Measurements from ENCODE around the gene TMEM178B.

Gene TMEM178B

DNA sequence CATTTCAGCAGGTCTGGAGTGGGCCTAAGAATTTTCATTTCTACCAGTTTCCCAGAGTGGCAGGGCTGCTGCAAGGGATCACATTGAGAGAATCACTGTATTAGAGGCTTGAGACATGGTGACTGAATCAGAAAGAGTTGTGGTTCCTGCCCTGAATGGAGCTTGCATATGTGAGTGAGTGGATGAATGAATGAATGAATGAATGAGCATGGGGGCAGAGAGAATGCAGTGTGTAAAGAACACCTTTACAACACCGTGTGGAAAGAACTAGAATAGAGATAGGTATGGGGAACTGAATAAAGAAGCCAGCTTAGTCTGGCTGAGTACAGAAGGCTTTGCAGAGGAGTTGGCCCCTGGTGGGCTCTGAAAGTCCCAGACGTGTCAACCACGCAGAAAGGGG is 334.6 kb downstream of the TMEM178B start:
- TF ChIP-seq POLR2A (IDR thresholded peaks at IDR 0.05; ENCODE audit: low read length) (no peak), GATA1 (IDR thresholded peaks at IDR 0.05; ENCODE audit: low read depth, low read length) (no peak)
- no peak for DNase-seq

GRCh38 chr7:141409219-141409618 is 335.4 kb downstream of the TMEM178B start:
- TF ChIP-seq GATA1 (IDR thresholded peaks at IDR 0.05; ENCODE audit: low read depth, low read length) (no peak), POLR2A (IDR thresholded peaks at IDR 0.05; ENCODE audit: low read length) (no peak)

DNA sequence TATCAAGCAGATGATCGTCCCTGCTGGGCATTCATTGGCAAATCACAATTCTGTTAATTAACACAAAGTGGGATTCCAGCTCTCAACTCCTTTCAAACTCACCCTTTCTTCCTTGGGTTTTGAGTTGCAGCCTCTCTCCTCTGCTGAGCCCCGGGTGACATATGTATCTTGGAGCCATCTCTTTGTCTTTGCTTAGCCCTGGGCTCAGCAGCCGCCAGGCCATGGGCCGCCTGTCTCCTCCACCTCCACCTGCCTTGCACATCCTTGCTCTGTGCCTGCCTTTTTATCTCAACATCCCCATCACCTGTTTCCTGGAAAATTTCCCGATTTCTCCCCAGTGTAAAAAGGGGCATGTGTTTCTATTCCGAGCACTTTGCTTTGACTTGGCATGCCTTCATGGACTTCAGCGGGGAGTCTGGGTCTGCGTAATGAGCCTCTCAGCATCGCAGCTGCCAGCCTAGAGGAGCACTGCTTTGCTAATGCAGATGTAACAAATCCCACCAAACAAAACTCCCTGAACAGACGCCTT is 336.0 kb downstream of the TMEM178B start:
- TF ChIP-seq GATA1 (IDR thresholded peaks at IDR 0.05; ENCODE audit: low read depth, low read length) (no peak), POLR2A (IDR thresholded peaks at IDR 0.05; ENCODE audit: low read length) (no peak)
- DNase-seq: no peak

More at GRCh38 chr7:141409219-141409618, 335.4 kb downstream of the TMEM178B start:
- DNase-seq: no peak

- no peak for DNase-seq
- no peak for TF ChIP-seq POLR2A (IDR thresholded peaks at IDR 0.05; ENCODE audit: low read length)
- no peak for TF ChIP-seq GATA1 (IDR thresholded peaks at IDR 0.05; ENCODE audit: low read depth, low read length)
Measured at GRCh38 chr7:141410353-141411000, 336.6 kb downstream of the TMEM178B start.

DNA sequence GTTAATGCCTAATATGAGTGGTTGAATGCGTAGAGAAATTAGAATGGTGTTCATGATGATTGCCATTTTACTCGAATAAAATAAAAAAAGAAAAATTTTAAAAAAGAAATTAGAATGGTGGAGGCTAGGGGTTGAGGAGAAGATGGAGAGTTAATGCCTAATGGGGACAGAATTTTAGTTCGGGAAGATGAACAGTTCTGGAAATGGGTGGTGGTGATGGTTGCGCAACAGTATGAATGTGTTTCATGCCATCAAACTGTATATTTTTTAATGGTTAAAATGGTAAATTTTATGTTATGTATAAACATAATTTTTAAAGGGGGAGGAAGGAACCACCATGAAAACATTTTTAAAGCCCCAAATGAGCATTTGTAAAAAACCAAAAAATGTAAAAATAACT is 337.3 kb downstream of the TMEM178B start:
- TF ChIP-seq POLR2A (IDR thresholded peaks at IDR 0.05; ENCODE audit: low read length) (no peak), GATA1 (IDR thresholded peaks at IDR 0.05; ENCODE audit: low read depth, low read length) (no peak)
- DNase-seq: no peak

DNA sequence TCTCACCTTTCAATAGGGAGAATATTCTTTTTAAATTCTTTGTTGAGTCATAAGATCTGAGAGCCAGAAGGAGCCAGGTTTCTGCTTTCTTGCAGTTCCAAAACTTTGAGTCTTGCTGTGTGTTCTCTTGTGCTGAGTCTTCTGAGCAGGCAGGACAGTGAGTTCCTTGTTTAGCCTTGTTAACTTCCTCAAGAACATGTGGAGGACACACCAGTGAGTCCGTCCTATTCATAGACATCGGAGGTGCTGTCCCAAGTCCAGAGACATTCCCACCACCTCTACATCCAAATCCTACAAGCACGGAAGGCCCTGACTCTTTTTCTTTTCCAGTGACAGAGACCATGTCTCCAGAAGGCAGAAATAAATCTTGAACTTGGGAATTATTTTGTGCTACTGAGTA is 342.1 kb downstream of the TMEM178B start:
- no peak for TF ChIP-seq GATA1 (IDR thresholded peaks at IDR 0.05; ENCODE audit: low read depth, low read length)
- no peak for TF ChIP-seq POLR2A (IDR thresholded peaks at IDR 0.05; ENCODE audit: low read length)
- DNase-seq: no peak

GRCh38 chr7:141416650-141417270 is 342.9 kb downstream of the TMEM178B start:
- TF ChIP-seq POLR2A (IDR thresholded peaks at IDR 0.05; ENCODE audit: low read length) (no peak), GATA1 (IDR thresholded peaks at IDR 0.05; ENCODE audit: low read depth, low read length) (no peak)
- no peak for DNase-seq

- no peak for DNase-seq
- no peak for TF ChIP-seq POLR2A (IDR thresholded peaks at IDR 0.05; ENCODE audit: low read length)
Measured at GRCh38 chr7:141417506-141417905, 343.6 kb downstream of the TMEM178B start.

DNA sequence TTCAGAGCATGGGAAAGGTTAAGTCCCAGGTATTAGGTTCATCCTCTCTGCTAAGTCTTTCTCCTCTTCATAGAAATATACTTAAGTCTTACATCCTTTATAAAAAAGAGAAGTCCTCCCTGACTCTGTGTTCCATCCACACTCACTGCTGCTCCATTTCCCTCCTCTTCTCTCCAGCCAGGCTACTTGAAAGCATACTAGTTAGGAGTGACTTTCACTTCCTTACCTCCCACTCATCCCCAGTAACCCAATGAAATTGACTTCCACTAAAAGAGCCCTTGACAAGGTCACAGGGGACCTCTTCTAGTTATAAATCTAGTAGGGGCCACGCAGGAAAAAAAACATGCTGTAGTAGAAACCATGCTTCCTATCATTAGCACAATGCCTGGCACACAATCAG is 344.2 kb downstream of the TMEM178B start:
- DNase-seq: no peak
- TF ChIP-seq GATA1 (IDR thresholded peaks at IDR 0.05; ENCODE audit: low read depth, low read length): no peak
- TF ChIP-seq POLR2A (IDR thresholded peaks at IDR 0.05; ENCODE audit: low read length): no peak

- TF ChIP-seq GATA1 (IDR thresholded peaks at IDR 0.05; ENCODE audit: low read depth, low read length): no peak
- TF ChIP-seq POLR2A (IDR thresholded peaks at IDR 0.05; ENCODE audit: low read length): no peak
- DNase-seq: no peak
Measured at GRCh38 chr7:141421306-141421705, 347.4 kb downstream of the TMEM178B start.

- DNase-seq: no peak
- no peak for TF ChIP-seq GATA1 (IDR thresholded peaks at IDR 0.05; ENCODE audit: low read depth, low read length)
- no peak for TF ChIP-seq POLR2A (IDR thresholded peaks at IDR 0.05; ENCODE audit: low read length)
Measured at GRCh38 chr7:141427134-141427533, 353.3 kb downstream of the TMEM178B start.

- TF ChIP-seq POLR2A (IDR thresholded peaks at IDR 0.05; ENCODE audit: low read length): no peak
- TF ChIP-seq GATA1 (IDR thresholded peaks at IDR 0.05; ENCODE audit: low read depth, low read length): no peak
- no peak for DNase-seq
Measured at GRCh38 chr7:141430455-141431139, 356.7 kb downstream of the TMEM178B start.

DNA sequence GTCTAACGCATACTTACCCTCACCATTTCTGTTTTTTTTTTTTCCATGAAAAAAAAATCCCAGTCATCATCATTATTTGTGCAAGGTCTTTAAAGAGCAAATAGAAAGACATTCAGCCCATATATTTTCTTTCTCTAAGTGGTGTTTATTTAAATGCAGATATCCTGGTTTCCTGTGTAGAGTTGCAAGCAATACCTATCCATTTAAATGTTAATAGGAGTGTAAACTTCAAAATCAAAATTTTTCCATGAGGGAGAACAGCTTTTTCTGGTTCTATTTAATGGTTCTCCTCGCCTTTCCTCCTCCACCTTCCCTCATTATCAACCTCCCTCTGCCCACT is 357.2 kb downstream of the TMEM178B start:
- no peak for DNase-seq
- TF ChIP-seq GATA1 (IDR thresholded peaks at IDR 0.05; ENCODE audit: low read depth, low read length) (no peak), POLR2A (IDR thresholded peaks at IDR 0.05; ENCODE audit: low read length) (no peak)

- TF ChIP-seq POLR2A (IDR thresholded peaks at IDR 0.05; ENCODE audit: low read length) (no peak), GATA1 (IDR thresholded peaks at IDR 0.05; ENCODE audit: low read depth, low read length) (no peak)
- no peak for DNase-seq
Measured at GRCh38 chr7:141431711-141432110, 357.8 kb downstream of the TMEM178B start.

- no peak for TF ChIP-seq POLR2A (IDR thresholded peaks at IDR 0.05; ENCODE audit: low read length)
- TF ChIP-seq GATA1 (IDR thresholded peaks at IDR 0.05; ENCODE audit: low read depth, low read length): no peak
- DNase-seq: no peak
Measured at GRCh38 chr7:141433698-141434097, 359.8 kb downstream of the TMEM178B start.
